Adrenal gland (tissue), 12 donors: ENCODE measurements around the gene NCK1. TPM values are rescaled to one million over a fixed set of nuclear protein-coding genes. Genes with fewer than 3 reads are reported as not detected.

Experiments used
- DNase-seq, 7 donors: peaks; one replicate each; pipeline ENCODE4 v3.0.0-alpha.2; 2019 to 2020
- H3K27ac ChIP-seq, 5 donors: fragments of 200-600 bp; sonication (generic) in 4 of 5; 1 replicate in 3 of 5; 2 replicates in 2 of 5; pipeline versions ENCODE4 v1.5.1 to v1.8.0; 2016 to 2020; ENCODE audit warnings: mild to moderate bottlenecking in 1 of 5
- H3K27me3 ChIP-seq: fragments of 200-600 bp; 2 replicates; pipeline ENCODE4 v1.8.0; 2021
- H3K36me3 ChIP-seq, 2 donors: fragments of 200-600 bp; replicated peaks in 1 of 2; 1 replicate in 1 of 2; 2 replicates in 1 of 2; pipeline versions ENCODE4 v1.5.1 to v1.8.0; 2018 to 2022
- H3K4me1 ChIP-seq, 2 donors: fragments of 200-600 bp; replicated peaks in 1 of 2; 1 replicate in 1 of 2; 2 replicates in 1 of 2; pipeline versions ENCODE4 v1.5.1 to v1.8.0; 2018 to 2021
- H3K4me3 ChIP-seq, 4 donors: fragments of 200-600 bp; sonication (generic) in 3 of 4; one replicate each; pipeline ENCODE4 v1.5.1; 2016 to 2018
- H3K9me3 ChIP-seq, 3 donors: fragments of 200-600 bp; sonication (generic) in 1 of 3; replicated peaks in 1 of 3; 1 replicate in 2 of 3; 2 replicates in 1 of 3; pipeline versions ENCODE4 v1.5.1 to v1.8.0; 2016 to 2021
- CTCF ChIP-seq, 6 experiments: fragments of 450-650 bp in 4 of 6; fragments of 200-600 bp in 2 of 6; sonication (generic) in 1 of 6; IDR thresholded peaks; 1 replicate in 5 of 6; 2 replicates in 1 of 6; pipeline versions ENCODE4 v1.5.1 to v1.8.0; 2016 to 2021; ENCODE audit warnings: antibody characterized with exemption in 6 of 6, mild to moderate bottlenecking in 2 of 6, moderate library complexity in 1 of 6
- POLR2A ChIP-seq, 2 donors: fragments of 450-650 bp; IDR thresholded peaks; one replicate each; pipeline ENCODE4 v1.6.1; 2017; ENCODE audit warnings: antibody characterized with exemption in 2 of 2, mild to moderate bottlenecking in 2 of 2, moderate library complexity in 1 of 2
- WGBS, 4 donors: extraction: QIAGEN DNeasy Blood & Tissue Kit in 2 of 4; methylation state at CpG; one replicate each; pipeline versions ENCODE4 v1.1.5 to v1.1.7; 2013 to 2017; 5-methylcytosine and 5-hydroxymethylcytosine counted together
- intact Hi-C, 2 donors: fragments of 100-400 bp; cut with DNase I; formaldehyde crosslinking; loops; one replicate each; pipeline versions ENCODE4 v1.14.1 to v1.15.0; 2022 to 2023
- polyA plus RNA-seq, 3 donors: library from polyadenylated mRNA; stranded (reverse); fragments of 200-250 nt in 2 of 3; fragments of 350-450 nt in 1 of 3; fragmentation: Illumina TruSeq in 1 of 3; extraction: RNeasy Lipid Tissue Mini Kit (QIAGEN cat#74804) in 1 of 3; gene quantifications; one replicate each; pipeline ENCODE4 v1.2.3, GENCODE V29; 2013 to 2014
- total RNA-seq, 9 donors: library from RNA; depleted of rRNA in 4 of 9; stranded (reverse); fragments of >200 nt in 4 of 9; fragments of 120-200 nt in 1 of 9; fragmentation: NEBNext Ultra II Directional in 1 of 9; extraction: Animal tissue kit (Norgen Biotek cat#: 25700) in 1 of 9; gene quantifications; one replicate each; pipeline versions ENCODE4 v1.1.0 to v1.2.4, GENCODE V29; 2013 to 2023
- donor health status: healthy with polysubstance abuse.
- donor health status: Bipolar disorder and iron deficiency.
- donor health status: DM: yes; HTN: yes; CAD: no.
- donor health status: DM: no; HTN: no; CAD: no.
- donor health status: DM: no; HTN: no; CAD: no.
- donor health status: DM: yes; HTN: yes; CAD: no.

NCK1 gene
- total and polyA plus RNA-seq, 12 donors, result 6.0 to 59.2 (median 36.3) TPM

- Histone ChIP-seq H3K9me3 (no peaks in the 10 kb centered on the region), H3K36me3 (no peaks in the 10 kb centered on the region), H3K27ac (no peak overlapping the region), H3K4me3 (no peak overlapping the region), H3K27me3 (no peaks in the 10 kb centered on the region), H3K4me1 (peaks cover 5 to 9% of the 10 kb centered on the region in 2 donors)
- DNase-seq, result no peak
- intact Hi-C loops, result no loop called here
- no peak for TF ChIP-seq POLR2A (IDR thresholded peaks at IDR 0.05)
- TF ChIP-seq CTCF (IDR thresholded peaks at IDR 0.05), result no peak
- WGBS, 4 donors, result 77 to 94% (median 91%) methylated on average over 1 of the region's 1 CpG
These were observed 17.3 kb upstream of the NCK1 start for GRCh38 chr3:136844724-136845123.

- H3K4me3 ChIP-seq, result no peak overlapping the region
- no peak for DNase-seq
- WGBS, 4 donors, result 75 to 85% (median 79%) methylated on average over 4 of the region's 4 CpGs
- H3K27me3 ChIP-seq, result no peaks in the 10 kb centered on the region
- no peak overlapping the region for H3K27ac ChIP-seq
- no peaks in the 10 kb centered on the region for H3K4me1 ChIP-seq
- no peaks in the 10 kb centered on the region for H3K9me3 ChIP-seq
- H3K36me3 ChIP-seq, result no peaks in the 10 kb centered on the region
- TF ChIP-seq POLR2A (IDR thresholded peaks at IDR 0.05) (no peak), CTCF (IDR thresholded peaks at IDR 0.05) (no peak)
- intact Hi-C loops, result no loop called here
These were observed 9.8 kb upstream of the NCK1 start for GRCh38 chr3:136852180-136852579.

GRCh38 chr3:136856665-136857064 lies 5.3 kb upstream of the NCK1 start:
- DNase-seq, result no peak
- H3K4me1 ChIP-seq, result peaks cover 5 to 23% of the 10 kb centered on the region in 2 donors
- no peaks in the 10 kb centered on the region for H3K9me3 ChIP-seq
- intact Hi-C loops, result loop anchor here in 1 of 2 donors (5.0 kb wide), 1 partner anchor 156 kb away; no protein-coding TSS in a partner anchor
- H3K4me3 ChIP-seq, result no peak overlapping the region
- H3K27me3 ChIP-seq, result no peaks in the 10 kb centered on the region
- H3K36me3 ChIP-seq, result no peaks in the 10 kb centered on the region
- no peak for TF ChIP-seq CTCF (IDR thresholded peaks at IDR 0.05)
- TF ChIP-seq POLR2A (IDR thresholded peaks at IDR 0.05), result no peak
- no peak overlapping the region for H3K27ac ChIP-seq

- Histone ChIP-seq H3K27me3 (no peaks in the 10 kb centered on the region), H3K27ac (no peak overlapping the region), H3K9me3 (no peaks in the 10 kb centered on the region), H3K4me3 (no peak overlapping the region), H3K36me3 (no peaks in the 10 kb centered on the region), H3K4me1 (peaks cover 9 to 28% of the 10 kb centered on the region in 2 donors)
- TF ChIP-seq POLR2A (IDR thresholded peaks at IDR 0.05) (no peak), CTCF (IDR thresholded peaks at IDR 0.05) (no peak)
- intact Hi-C loops, result loop anchor here in 1 of 2 donors (5.0 kb wide), 1 partner anchor 154 kb away; no protein-coding TSS in a partner anchor
- DNase-seq, result no peak
These were observed 3.6 kb upstream of the NCK1 start for GRCh38 chr3:136858381-136858780.
